ENCODE measurements around the gene MYH10. TPM values are rescaled to one million over a fixed set of nuclear protein-coding genes. Genes with fewer than 3 reads are reported as not detected.

MYH10 gene
- total RNA-seq, 1 experiment from 2014 or later: 251 TPM

DNA sequence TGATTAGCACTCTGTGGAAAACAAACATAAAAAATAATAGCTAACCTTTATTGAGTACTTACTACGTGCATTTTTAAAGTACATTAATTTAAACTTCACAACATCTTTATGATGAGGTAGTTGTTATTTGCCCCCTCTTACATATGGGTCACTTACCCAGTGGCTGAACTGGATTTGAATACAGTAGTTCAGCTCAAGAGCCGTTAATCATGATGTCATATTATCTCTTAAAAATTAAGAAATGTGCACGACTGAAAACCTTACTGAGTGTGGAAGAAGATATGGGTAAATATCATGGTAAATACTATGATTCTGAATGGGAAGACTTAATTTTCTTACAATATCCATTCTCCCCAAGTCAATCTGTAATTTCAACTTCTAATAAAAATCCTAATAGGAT, 177.2 kb downstream of the MYH10 start:
- H2BK15ac ChIP-seq (ENCODE audit: low read depth, low read length): no peak overlapping the region
- no peaks in the 10 kb centered on the region for H3K79me2 ChIP-seq (ENCODE audit: insufficient read depth, low read length)
- WGBS (ENCODE audit: extremely low coverage, insufficient read length, low lambda C conversion rate): no CpG with 5 or more reads among the region's 3 CpGs
- Mint-ChIP-seq H3K36me3 (ENCODE audit: insufficient read depth in 1 of 3, low read depth in 3 of 3) (peaks cover 22 to 70% (median 57%) of the 10 kb centered on the region in 3 experiments; a peak in 6 of 7 replicates), H3K27me3 (ENCODE audit: low read depth) (no peaks in the 10 kb centered on the region), H3K4me1 (no peaks in the 10 kb centered on the region), H3K4me3 (no peak overlapping the region), H3K9me3 (no peaks in the 10 kb centered on the region), H3K27ac (no peak overlapping the region)
- H4K5ac ChIP-seq (ENCODE audit: insufficient read length, low read depth, low read length): no peak overlapping the region
- no peak overlapping the region for H3K14ac ChIP-seq (ENCODE audit: insufficient read depth, low read length)
- H3K79me1 ChIP-seq (ENCODE audit: insufficient read depth, low read depth, low read length, poor library complexity, severe bottlenecking): no peaks in the 10 kb centered on the region
- no peak overlapping the region for H3K9ac ChIP-seq (ENCODE audit: extremely low read depth, insufficient read length, low read length)
- no peaks in the 10 kb centered on the region for H3K4me1 ChIP-seq (ENCODE audit: insufficient read depth, low read length)
- H2BK20ac ChIP-seq (ENCODE audit: low read depth, low read length, poor library complexity, severe bottlenecking): no peak overlapping the region
- no peak overlapping the region for H4K8ac ChIP-seq (replicated peaks; ENCODE audit: insufficient read length, low read depth, low read length)
- H4K20me1 ChIP-seq (ENCODE audit: control insufficient read depth, insufficient read depth, insufficient read length): no peaks in the 10 kb centered on the region
- no peak overlapping the region for H2AFZ ChIP-seq (ENCODE audit: low read length)
- no peak overlapping the region for H3T11ph ChIP-seq (ENCODE audit: low read length)
- H3K23ac ChIP-seq (ENCODE audit: insufficient read length, low read depth, low read length): no peak overlapping the region
- no peak overlapping the region for H3K4me2 ChIP-seq (ENCODE audit: insufficient read depth, insufficient read length, low read length)
- no peak overlapping the region for H2BK5ac ChIP-seq (ENCODE audit: insufficient read length, low read length)
- TF ChIP-seq, protein P1, sequence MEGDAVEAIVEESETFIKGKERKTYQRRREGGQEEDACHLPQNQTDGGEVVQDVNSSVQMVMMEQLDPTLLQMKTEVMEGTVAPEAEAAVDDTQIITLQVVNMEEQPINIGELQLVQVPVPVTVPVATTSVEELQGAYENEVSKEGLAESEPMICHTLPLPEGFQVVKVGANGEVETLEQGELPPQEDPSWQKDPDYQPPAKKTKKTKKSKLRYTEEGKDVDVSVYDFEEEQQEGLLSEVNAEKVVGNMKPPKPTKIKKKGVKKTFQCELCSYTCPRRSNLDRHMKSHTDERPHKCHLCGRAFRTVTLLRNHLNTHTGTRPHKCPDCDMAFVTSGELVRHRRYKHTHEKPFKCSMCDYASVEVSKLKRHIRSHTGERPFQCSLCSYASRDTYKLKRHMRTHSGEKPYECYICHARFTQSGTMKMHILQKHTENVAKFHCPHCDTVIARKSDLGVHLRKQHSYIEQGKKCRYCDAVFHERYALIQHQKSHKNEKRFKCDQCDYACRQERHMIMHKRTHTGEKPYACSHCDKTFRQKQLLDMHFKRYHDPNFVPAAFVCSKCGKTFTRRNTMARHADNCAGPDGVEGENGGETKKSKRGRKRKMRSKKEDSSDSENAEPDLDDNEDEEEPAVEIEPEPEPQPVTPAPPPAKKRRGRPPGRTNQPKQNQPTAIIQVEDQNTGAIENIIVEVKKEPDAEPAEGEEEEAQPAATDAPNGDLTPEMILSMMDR (conservative IDR thresholded peaks at IDR 0.05): no peak
- DNase-seq: no peak
- no peaks in the 10 kb centered on the region for H3K9me3 ChIP-seq (ENCODE audit: control insufficient read depth, low read depth, low read length)
- no peak overlapping the region for H2AK5ac ChIP-seq (ENCODE audit: insufficient read length, low read length)
- no peaks in the 10 kb centered on the region for H3K23me2 ChIP-seq (ENCODE audit: insufficient read length, low read depth, low read length, poor library complexity, severe bottlenecking)
- H3K27ac ChIP-seq (ENCODE audit: insufficient read length, low read depth, low read length): no peak overlapping the region
- H2BK120ac ChIP-seq (ENCODE audit: low read depth, low read length, poor library complexity, severe bottlenecking): no peak overlapping the region
- H3K4ac ChIP-seq (ENCODE audit: low read depth, low read length): no peak overlapping the region
- H3K56ac ChIP-seq (ENCODE audit: insufficient read length, low read depth, low read length): no peak overlapping the region
- H4K91ac ChIP-seq (ENCODE audit: insufficient read length, low read depth, low read length): no peak overlapping the region
- H2BK12ac ChIP-seq (ENCODE audit: insufficient read length, low read depth, low read length): no peak overlapping the region
- H3K18ac ChIP-seq (ENCODE audit: insufficient read length, low read depth, low read length): no peak overlapping the region
- H3K27me3 ChIP-seq (ENCODE audit: insufficient read depth, low read length): no peaks in the 10 kb centered on the region
